Measurements from ENCODE around the gene CYP27A1. TPM values are rescaled to one million over a fixed set of nuclear protein-coding genes. Genes with fewer than 3 reads are reported as not detected.

CYP27A1 gene
- total RNA-seq, 1 donor from 2014 or later: 273 TPM

DNA sequence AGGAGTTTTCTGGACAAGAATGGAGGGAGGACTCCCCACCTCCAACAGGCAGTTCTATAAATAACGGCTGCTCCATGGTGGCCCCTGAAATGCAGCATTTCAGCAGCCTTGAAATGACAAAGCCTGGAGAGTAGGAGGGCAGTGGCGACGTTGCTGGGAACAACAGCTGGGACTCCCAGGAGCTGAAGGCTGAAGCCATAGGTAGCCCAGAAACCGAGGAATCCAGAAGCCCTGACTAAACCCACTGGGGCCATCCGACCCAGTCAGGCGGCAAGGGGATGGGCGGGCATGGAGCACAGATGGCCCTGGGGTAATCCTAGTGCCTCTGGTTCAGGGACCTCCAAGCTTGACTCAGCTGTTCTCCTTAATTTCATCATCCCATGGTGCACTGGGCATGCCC, 40.7 kb downstream of the CYP27A1 start:
- Histone ChIP-seq H3K4me3 (no peak overlapping the region), H3K4me1 (no peaks in the 10 kb centered on the region), H3K9me3 (no peaks in the 10 kb centered on the region), H3K27me3 (ENCODE audit: low read depth) (no peaks in the 10 kb centered on the region), H3K36me3 (peaks cover 14% of the 10 kb centered on the region), H3K27ac (no peak overlapping the region)
- TF ChIP-seq, protein P1, sequence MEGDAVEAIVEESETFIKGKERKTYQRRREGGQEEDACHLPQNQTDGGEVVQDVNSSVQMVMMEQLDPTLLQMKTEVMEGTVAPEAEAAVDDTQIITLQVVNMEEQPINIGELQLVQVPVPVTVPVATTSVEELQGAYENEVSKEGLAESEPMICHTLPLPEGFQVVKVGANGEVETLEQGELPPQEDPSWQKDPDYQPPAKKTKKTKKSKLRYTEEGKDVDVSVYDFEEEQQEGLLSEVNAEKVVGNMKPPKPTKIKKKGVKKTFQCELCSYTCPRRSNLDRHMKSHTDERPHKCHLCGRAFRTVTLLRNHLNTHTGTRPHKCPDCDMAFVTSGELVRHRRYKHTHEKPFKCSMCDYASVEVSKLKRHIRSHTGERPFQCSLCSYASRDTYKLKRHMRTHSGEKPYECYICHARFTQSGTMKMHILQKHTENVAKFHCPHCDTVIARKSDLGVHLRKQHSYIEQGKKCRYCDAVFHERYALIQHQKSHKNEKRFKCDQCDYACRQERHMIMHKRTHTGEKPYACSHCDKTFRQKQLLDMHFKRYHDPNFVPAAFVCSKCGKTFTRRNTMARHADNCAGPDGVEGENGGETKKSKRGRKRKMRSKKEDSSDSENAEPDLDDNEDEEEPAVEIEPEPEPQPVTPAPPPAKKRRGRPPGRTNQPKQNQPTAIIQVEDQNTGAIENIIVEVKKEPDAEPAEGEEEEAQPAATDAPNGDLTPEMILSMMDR (IDR thresholded peaks at IDR 0.05): no peak
- intact Hi-C loops (cut with DNase I): no loop called here
- no peak for ATAC-seq
- peak; percentile 37 for DNase-seq

DNA sequence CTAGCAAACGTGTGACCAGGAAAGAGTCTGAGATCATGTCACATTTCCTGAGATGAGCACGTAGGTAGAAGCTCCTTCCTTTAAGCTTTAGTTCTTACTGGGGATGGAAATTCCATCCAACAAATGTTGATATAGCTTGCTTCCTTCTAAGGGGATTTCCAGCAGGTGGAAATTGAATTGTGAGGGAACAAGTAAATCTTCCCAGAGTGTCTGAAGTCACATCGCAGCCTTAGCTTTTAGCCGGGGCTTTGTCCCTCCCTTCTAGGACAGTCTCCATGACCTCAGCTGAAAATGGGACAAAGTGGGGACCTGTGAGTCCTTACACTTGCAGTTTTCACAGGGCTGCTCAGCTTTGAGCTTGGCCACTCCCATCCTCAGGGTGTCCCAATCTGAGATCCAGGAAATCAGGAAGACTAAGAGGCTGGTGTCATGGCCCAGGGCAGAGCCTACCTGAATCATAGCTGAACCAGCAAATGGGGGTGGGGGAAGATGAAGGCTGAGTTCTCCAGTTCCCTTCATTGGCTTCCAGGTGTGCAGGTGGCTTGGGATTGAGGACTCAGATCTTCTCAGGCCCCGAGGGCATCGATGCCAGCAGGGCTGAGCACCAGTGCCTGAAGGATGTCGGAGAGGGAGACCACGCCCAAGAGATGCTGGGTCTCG, 41.4 kb downstream of the CYP27A1 start:
- Histone ChIP-seq H3K27me3 (ENCODE audit: low read depth) (peaks cover 4% of the 10 kb centered on the region), H3K9me3 (no peaks in the 10 kb centered on the region), H3K27ac (no peak overlapping the region), H3K36me3 (peaks cover 10% of the 10 kb centered on the region), H3K4me1 (no peaks in the 10 kb centered on the region), H3K4me3 (no peak overlapping the region)
- TF ChIP-seq, protein P1 (IDR thresholded peaks at IDR 0.05): no peak
- no peak for ATAC-seq
- DNase-seq: peak; percentile 35
- intact Hi-C loops (cut with DNase I): no loop called here

DNA sequence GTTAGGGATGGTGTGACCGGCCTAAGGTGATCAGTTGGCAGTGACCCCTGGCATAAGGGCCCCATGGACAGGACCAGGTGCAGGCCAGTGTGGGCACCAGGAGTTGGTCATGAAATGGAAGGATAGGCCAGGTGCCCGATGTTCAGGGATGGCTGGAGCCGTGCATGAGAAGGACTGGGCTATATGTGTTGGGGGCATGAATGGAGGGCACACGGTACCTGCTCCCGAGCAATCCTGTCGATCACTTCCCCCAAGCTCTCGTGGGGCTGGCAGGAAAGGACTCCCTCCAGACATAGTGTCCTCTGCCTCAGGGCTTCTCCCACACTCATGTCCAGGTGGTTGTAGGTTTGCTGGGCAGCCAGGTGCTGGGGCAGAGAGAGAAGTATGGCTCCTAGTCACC, 42.1 kb downstream of the CYP27A1 start:
- Histone ChIP-seq H3K27ac (no peak overlapping the region), H3K9me3 (no peaks in the 10 kb centered on the region), H3K27me3 (ENCODE audit: low read depth) (peaks cover 4% of the 10 kb centered on the region), H3K4me3 (no peak overlapping the region), H3K4me1 (no peaks in the 10 kb centered on the region), H3K36me3 (peaks cover 4% of the 10 kb centered on the region)
- intact Hi-C loops (cut with DNase I): no loop called here
- TF ChIP-seq, protein P1 (IDR thresholded peaks at IDR 0.05): no peak
- DNase-seq (peak; percentile 31), ATAC-seq (no peak)

DNA sequence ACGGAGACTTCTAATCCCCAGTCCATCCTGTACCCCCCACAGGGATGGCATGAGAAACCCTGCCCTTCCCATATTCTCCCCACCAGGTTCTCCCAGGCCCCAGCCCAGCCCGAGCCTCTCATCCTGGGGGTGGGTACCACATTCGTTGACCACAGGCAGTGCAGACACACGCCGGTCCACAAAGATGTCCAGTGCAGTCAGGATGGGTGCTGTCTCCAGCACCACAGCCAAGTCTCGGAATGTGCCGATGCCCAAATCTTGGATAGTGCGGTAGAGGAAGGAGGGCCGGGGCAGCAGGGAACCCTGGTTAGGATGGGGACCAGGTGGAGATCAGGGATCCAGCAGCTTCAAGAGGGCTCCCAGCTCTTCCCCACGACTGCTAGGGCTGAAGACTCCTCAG, 44.8 kb downstream of the CYP27A1 start:
- H3K9me3 ChIP-seq: no peaks in the 10 kb centered on the region
- H3K4me3 ChIP-seq: no peak overlapping the region
- H3K36me3 ChIP-seq: no peaks in the 10 kb centered on the region
- no peak overlapping the region for H3K27ac ChIP-seq
- ATAC-seq: no peak
- TF ChIP-seq, protein P1 (IDR thresholded peaks at IDR 0.05): no peak
- DNase-seq: no peak
- no peaks in the 10 kb centered on the region for H3K4me1 ChIP-seq
- peaks cover 4% of the 10 kb centered on the region for H3K27me3 ChIP-seq (ENCODE audit: low read depth)
- intact Hi-C loops (cut with DNase I): no loop called here

DNA sequence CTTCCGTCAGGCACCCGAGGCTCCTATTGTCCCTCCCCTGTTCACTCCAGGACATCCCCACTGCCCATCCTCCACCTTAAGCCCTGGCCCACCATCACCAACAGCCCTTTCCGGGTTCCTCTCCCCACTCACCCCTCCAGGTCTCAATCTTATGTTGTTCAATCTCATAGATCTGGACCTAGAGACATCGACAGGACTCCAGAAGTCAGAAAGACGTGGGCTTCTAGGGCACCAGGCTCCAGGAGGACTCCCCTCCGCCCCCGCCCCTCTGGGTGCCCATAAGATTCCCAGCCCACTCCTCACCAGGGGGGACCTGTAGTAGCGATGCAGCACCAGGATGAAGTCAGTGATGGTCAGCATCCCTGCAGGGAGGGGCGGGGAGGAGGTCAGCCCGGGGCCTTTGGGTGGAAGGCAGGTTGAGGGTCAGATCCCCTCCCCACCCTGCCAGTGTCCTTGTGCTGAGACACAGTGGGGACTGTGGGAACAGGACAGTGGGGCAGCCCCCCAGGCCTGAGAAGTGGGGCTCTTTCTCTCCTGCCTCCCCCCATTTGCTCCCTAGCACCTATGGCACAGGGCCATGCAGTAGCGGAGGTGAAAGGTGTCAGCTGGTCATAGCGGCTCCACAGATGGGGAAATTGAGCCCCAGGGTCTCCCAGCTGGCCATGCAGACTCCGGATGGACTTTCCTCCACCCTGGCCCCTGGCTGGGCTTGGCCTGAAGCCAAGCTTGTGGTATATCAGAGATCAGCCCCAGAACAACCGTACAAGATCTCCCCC, 45.9 kb downstream of the CYP27A1 start:
- DNase-seq (peak; percentile 32), ATAC-seq (peak in 1 of 2 donors; percentile 5)
- TF ChIP-seq, protein P1 (IDR thresholded peaks at IDR 0.05): no peak
- Histone ChIP-seq H3K9me3 (no peaks in the 10 kb centered on the region), H3K4me3 (no peak overlapping the region), H3K36me3 (no peaks in the 10 kb centered on the region), H3K27ac (no peak overlapping the region), H3K4me1 (no peaks in the 10 kb centered on the region), H3K27me3 (ENCODE audit: low read depth) (peaks cover 4% of the 10 kb centered on the region)
- intact Hi-C loops (cut with DNase I): no loop called here

Measured in lower lobe of right lung (tissue), 2 donors.